HepG2 (cell line): ENCODE data around the gene KRT13.

ENCODE experiments used
- CHD2 ChIP-seq: IDR thresholded peaks from 2 replicates; pipeline ENCODE4 v1.6.1; 2011; ENCODE audit warnings: low read depth, low read length, improper control_type of control experiment
- EP300 ChIP-seq, 3 experiments: sonication (generic) in 1 of 3; formaldehyde crosslinking in 1 of 3; IDR thresholded peaks; 2 replicates each; pipeline versions ENCODE4 v1.5.1 to v1.6.1; 2011 to 2020; ENCODE audit warnings: low read depth in 2 of 3, low read length in 2 of 3, borderline replicate concordance in 1 of 3, improper control_type of control experiment in 1 of 3, mild to moderate bottlenecking in 1 of 3, missing genetic modification reagents in 1 of 3, moderate library complexity in 1 of 3
- PAF1 ChIP-seq: IDR thresholded peaks from 2 replicates; pipeline ENCODE4 v1.6.1; 2016; ENCODE audit warnings: missing genetic modification reagents, missing compliant biosample characterization

DNA sequence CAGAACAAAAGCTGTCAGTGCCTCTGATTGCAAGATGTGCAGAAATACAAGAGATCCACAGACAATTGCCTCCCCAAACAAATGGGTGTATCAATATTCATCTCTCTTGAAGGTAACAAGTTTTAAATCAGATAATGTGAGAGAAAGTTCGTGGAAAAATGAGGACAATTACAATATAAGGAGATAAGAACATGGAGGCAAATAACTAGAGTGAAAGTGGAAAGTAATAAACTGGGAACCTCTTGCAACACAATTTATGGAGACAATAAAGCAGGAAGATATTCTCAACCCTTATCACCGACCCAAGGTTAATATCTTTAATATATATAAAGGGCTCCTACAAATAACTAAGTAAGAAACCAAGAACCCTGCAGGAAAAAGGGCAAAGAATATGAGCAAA lies 36.9 kb upstream of the KRT13 start:
- no peak for TF ChIP-seq EP300 (IDR thresholded peaks at IDR 0.05; ENCODE audit: low read depth in 2 of 2, low read length in 2 of 2)
- TF ChIP-seq EP300 (CRISPR knock-in tag; IDR thresholded peaks at IDR 0.05; ENCODE audit: borderline replicate concordance), result no peak
- TF ChIP-seq CHD2, result no peak
- no peak for TF ChIP-seq PAF1
